HepG2 (cell line): Measurements from ENCODE around the gene PIGBOS1. TPM values are rescaled to one million over a fixed set of nuclear protein-coding genes. Genes with fewer than 3 reads are reported as not detected.
"Not testable (repeated sequence)": the region's sequence is repeated elsewhere in the genome, so short reads cannot be mapped to it uniquely, and the experiment has no call there.

ENCODE experiments used
- ATAC-seq: fragments of 200-7000 bp; cut with Tn5 transposase; 3 replicates; pipeline ENCODE4 v1.9.1; 2020; ENCODE audit warnings: mild to moderate bottlenecking, moderate library complexity
- BruUV-seq: library from RNA; stranded (reverse); fragments of 400-500 nt; replicated peaks from 2 replicates; lab custom pipeline; 2021; lab: Mats Ljungman, UMichigan
- CTCF ChIA-PET: fragments of 300-600 bp; formaldehyde crosslinking; extraction: SDS; loops from one replicate; lab custom pipeline; 2021; ENCODE audit warnings: low total read pairs, inconsistent platforms, low intra/inter-chr PET ratio; lab: Yijun Ruan, JAX
- POLR2A ChIA-PET: fragments of 350-600 bp; sonication (Branson Sonifier 250); formaldehyde crosslinking; loops from one replicate; lab custom pipeline; 2020; ENCODE audit warnings: antibody characterized with exemption, inconsistent platforms; lab: Yijun Ruan, JAX
- DNase-seq: peaks from one replicate; pipeline ENCODE4 v3.0.0-alpha.2; 2015; ENCODE audit warnings: low spot score
- FAIRE-seq: peaks from 3 replicates; lab custom pipeline; 2011; peaks lifted over from hg19 to GRCh38; lab: Jason Lieb, UNC
- H2AFZ ChIP-seq: one replicate; pipeline ENCODE4 v1.6.1; 2011; ENCODE audit warnings: low read length, inconsistent platforms
- H3K27ac ChIP-seq: fragments of 300-600 bp; 3 replicates; pipeline ENCODE4 v1.8.0; 2011; ENCODE audit warnings: mixed run types, mild to moderate bottlenecking, mixed read lengths, low read length, inconsistent platforms; ENCODE audit not compliant: insufficient read depth; ENCODE audit errors: extremely low read length
- H3K27me3 ChIP-seq, 2 experiments: fragments of 200-600 bp in 1 of 2; 2 replicates in 1 of 2; 3 replicates in 1 of 2; pipeline versions ENCODE4 v1.6.0 to v1.8.0; 2011; ENCODE audit warnings: low read length in 2 of 2, mild to moderate bottlenecking in 2 of 2, moderate library complexity in 2 of 2, inconsistent platforms in 1 of 2; ENCODE audit not compliant: insufficient read depth in 2 of 2, control insufficient read depth in 1 of 2
- H3K36me3 ChIP-seq, 2 experiments: fragments of 200-600 bp in 1 of 2; replicated peaks in 1 of 2; 2 replicates in 1 of 2; 3 replicates in 1 of 2; pipeline versions ENCODE4 v1.5.1 to v1.8.0; 2011; ENCODE audit warnings: low read length in 2 of 2, inconsistent platforms in 1 of 2; ENCODE audit not compliant: insufficient read depth in 2 of 2, control insufficient read depth in 1 of 2
- H3K4me1 ChIP-seq: 2 replicates; pipeline ENCODE4 v1.5.1; 2012; ENCODE audit warnings: low read length, inconsistent platforms; ENCODE audit not compliant: insufficient read depth
- H3K4me2 ChIP-seq: 2 replicates; pipeline ENCODE4 v1.6.0; 2011; ENCODE audit warnings: low read depth, low read length, inconsistent platforms
- H3K4me3 ChIP-seq, 3 experiments: fragments of 200-600 bp in 1 of 3; sonication (generic), shearing (Covaris generic) in 1 of 3; replicated peaks in 1 of 3; 2 replicates each; pipeline ENCODE4 v1.5.1; 2011 to 2016; ENCODE audit warnings: low read length in 3 of 3, inconsistent platforms in 2 of 3, low read depth in 2 of 3, mild to moderate bottlenecking in 2 of 3, control low read depth in 1 of 3, mixed read lengths in 1 of 3; ENCODE audit not compliant: insufficient read depth in 1 of 3
- H3K79me2 ChIP-seq: one replicate; pipeline ENCODE4 v1.6.1; 2011; ENCODE audit warnings: low read length, inconsistent platforms; ENCODE audit not compliant: insufficient read depth
- H3K9ac ChIP-seq: 2 replicates; pipeline ENCODE4 v1.6.0; 2011; ENCODE audit warnings: mild to moderate bottlenecking, low read depth, low read length, inconsistent platforms; ENCODE audit not compliant: insufficient read depth
- H3K9me3 ChIP-seq: 2 replicates; pipeline ENCODE4 v1.5.1; 2012; ENCODE audit warnings: mild to moderate bottlenecking, low read length
- H4K20me1 ChIP-seq: 2 replicates; pipeline ENCODE4 v1.6.0; 2011; ENCODE audit warnings: inconsistent platforms, mild to moderate bottlenecking, low read length, moderate library complexity; ENCODE audit not compliant: insufficient read depth
- FOSL2 ChIP-seq: sonication (generic); formaldehyde crosslinking; IDR thresholded peaks from 2 replicates; pipeline ENCODE4 v1.4.0; 2020; ENCODE audit warnings: missing genetic modification reagents
- HMG20A ChIP-seq: IDR thresholded peaks from 2 replicates; pipeline ENCODE4 v1.6.1; 2016; ENCODE audit warnings: borderline replicate concordance
- RARA ChIP-seq: IDR thresholded peaks from 2 replicates; pipeline ENCODE4 v1.6.1; 2016; ENCODE audit warnings: missing genetic modification reagents, missing compliant biosample characterization
- WGBS: methylation state at CpG from one replicate; pipeline ENCODE4 v1.1.6; 2017; ENCODE audit warnings: low lambda C conversion rate; 5-methylcytosine and 5-hydroxymethylcytosine counted together
- in situ Hi-C: cut with HindIII; loops from 2 replicates; pipeline ENCODE4 v1.10.0; 2017; ENCODE audit warnings: low pct_unique_long_range_greater_than_20kb; ENCODE audit not compliant: extremely low pct_ligation_motif_present
- intact Hi-C: fragments of 100-400 bp; cut with micrococcal nuclease; formaldehyde crosslinking; loops from one replicate; pipeline ENCODE4 v1.10.0; 2022; ENCODE audit not compliant: unreplicated experiment
- polyA plus RNA-seq, 8 experiments: library from polyadenylated mRNA; depleted of rRNA in 3 of 8; stranded (reverse) in 7 of 8; unstranded in 1 of 8; fragments of >200 nt; fragmentation: Illumina TruSeq in 4 of 8; extraction: Trizol in 4 of 8; gene quantifications; 2 replicates each; pipeline versions ENCODE4 v1.2.1 to v1.2.3, GENCODE V29; 2011 to 2016; ENCODE audit warnings: low read depth in 4 of 8, missing spikeins in 1 of 8, mixed read lengths in 1 of 8; ENCODE audit not compliant: insufficient read depth in 1 of 8
- total RNA-seq, 5 experiments: library from RNA; depleted of rRNA; stranded (reverse); fragments of >200 nt; fragmentation: Illumina TruSeq; extraction: Trizol; gene quantifications; 2 replicates each; pipeline ENCODE4 v1.2.3, GENCODE V29; 2016; ENCODE audit warnings: low read depth in 1 of 5
- TF ChIP-seq, protein P1 (sequence below): sonication (generic); formaldehyde crosslinking; IDR thresholded peaks from 2 replicates; pipeline ENCODE4 v1.4.0; 2020; ENCODE audit warnings: mild to moderate bottlenecking, missing genetic modification reagents, borderline replicate concordance

PIGBOS1 gene
- total and polyA plus RNA-seq, 2 of the 13 experiments (the other 11 are each of a cell fraction or from before 2014, with no cell fraction given) = 14.8 to 22.1 TPM

DNA sequence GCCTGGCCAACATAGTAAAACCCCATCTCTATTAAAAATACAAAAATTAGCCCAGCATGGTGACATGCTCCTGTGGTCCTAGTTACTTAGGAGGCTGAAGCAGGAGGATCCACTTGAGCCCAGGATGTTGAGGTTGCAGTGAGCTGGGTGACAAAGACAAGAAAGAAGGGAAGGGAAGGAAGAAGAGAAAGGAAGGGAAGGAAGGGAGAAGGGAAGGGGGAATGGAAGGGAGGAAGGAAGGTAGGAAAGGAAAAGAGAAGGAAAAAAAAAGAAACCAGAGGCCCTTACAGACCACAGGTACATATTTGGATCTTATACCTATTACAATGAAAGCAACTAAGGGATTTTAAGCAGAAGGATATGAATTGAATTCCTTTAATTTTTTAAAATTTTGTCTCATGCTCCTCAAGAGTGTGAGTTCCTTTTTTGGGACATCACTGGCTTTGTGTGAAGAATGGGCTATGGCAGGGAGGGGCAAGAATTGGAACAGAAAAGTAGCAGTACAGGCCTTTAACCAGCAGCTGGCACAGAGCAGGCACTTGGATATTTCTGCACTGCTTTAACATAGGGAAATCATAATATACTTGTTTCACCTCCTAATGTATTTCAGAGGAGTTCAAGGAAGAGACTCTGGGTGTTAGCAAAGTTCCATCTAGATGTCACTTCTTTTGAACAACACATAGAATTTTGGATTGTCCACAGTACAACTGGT is 37.2 kb downstream of the PIGBOS1 start (continued):
- TF ChIP-seq, protein P1, sequence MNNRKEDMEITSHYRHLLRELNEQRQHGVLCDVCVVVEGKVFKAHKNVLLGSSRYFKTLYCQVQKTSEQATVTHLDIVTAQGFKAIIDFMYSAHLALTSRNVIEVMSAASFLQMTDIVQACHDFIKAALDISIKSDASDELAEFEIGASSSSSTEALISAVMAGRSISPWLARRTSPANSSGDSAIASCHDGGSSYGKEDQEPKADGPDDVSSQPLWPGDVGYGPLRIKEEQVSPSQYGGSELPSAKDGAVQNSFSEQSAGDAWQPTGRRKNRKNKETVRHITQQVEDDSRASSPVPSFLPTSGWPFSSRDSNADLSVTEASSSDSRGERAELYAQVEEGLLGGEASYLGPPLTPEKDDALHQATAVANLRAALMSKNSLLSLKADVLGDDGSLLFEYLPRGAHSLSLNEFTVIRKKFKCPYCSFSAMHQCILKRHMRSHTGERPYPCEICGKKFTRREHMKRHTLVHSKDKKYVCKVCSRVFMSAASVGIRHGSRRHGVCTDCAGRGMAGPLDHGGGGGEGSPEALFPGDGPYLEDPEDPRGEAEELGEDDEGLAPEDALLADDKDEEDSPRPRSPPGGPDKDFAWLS (CRISPR knock-in tag) = no peak

DNA sequence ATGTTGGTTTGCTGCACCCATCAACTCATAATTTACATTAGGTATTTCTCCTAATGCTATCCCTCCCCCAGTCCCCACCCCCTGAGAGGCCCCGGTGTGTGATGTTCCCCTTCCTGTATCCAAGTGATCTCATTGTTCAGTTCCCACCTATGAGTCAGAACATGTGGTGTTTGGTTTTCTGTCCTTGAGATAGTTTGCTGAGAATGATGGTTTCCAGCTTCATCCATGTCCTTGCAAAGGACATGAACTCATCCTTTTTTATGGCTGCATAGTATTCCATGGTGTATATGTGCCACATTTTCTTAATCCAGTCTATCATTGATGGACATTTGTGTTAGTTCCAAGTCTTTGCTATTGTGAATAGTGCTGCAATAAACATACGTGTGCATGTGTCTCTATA is 38.3 kb downstream of the PIGBOS1 start:
- H3K79me2 ChIP-seq, H3K4me2 ChIP-seq, in situ Hi-C loops, intact Hi-C loops, BruUV-seq, H3K27me3 ChIP-seq, H4K20me1 ChIP-seq, H3K9me3 ChIP-seq, H3K36me3 ChIP-seq, FAIRE-seq, CTCF ChIA-PET, H3K9ac ChIP-seq, DNase-seq, H2AFZ ChIP-seq, ATAC-seq, H3K4me3 ChIP-seq, H3K27ac ChIP-seq: not testable (repeated sequence)
- WGBS = 93% methylated on average over 2 of the region's 2 CpGs
- 0 out of 2 replicates have a peak, but pooled peaks have one; percentile 18 for TF ChIP-seq RARA
- peak; percentile 29; the same call in 1 of the 2 replicates for TF ChIP-seq FOSL2
- TF ChIP-seq HMG20A (CRISPR knock-in tag) = peak; percentile 23; the same call in 1 of the 2 replicates
- H3K4me1 ChIP-seq = peaks cover 12% of the 10 kb centered on the region
- POLR2A ChIA-PET = interaction anchor here (1.2 kb wide), 1 partner anchor 60 kb away, joined by 3 read pairs; no protein-coding TSS in a partner anchor
